H1 (cell line): ENCODE results near the gene S100A16. TPM values are rescaled to one million over a fixed set of nuclear protein-coding genes. Genes with fewer than 3 reads are reported as not detected.

Source experiments
- CTCF ChIA-PET: fragments of 300-600 bp; sonication (Branson Sonifier 250); formaldehyde crosslinking; loops from one replicate; lab custom pipeline; 2021; ENCODE audit not compliant: partially characterized antibody; lab: Charles Lee
- POLR2A ChIA-PET: fragments of 300-600 bp; sonication (Branson Sonifier 250); formaldehyde crosslinking; loops from one replicate; lab custom pipeline; 2021; ENCODE audit warnings: inconsistent platforms; ENCODE audit not compliant: partially characterized antibody; lab: Charles Lee
- DNase-seq, 2 experiments: peaks; one replicate each; pipeline versions ENCODE4 v3.0.0 to v3.0.0-alpha.2; 2010 to 2022; ENCODE audit warnings: low spot score in 2 of 2, low read depth in 1 of 2, mixed read lengths in 1 of 2
- FAIRE-seq: peaks from 2 replicates; lab custom pipeline; 2011; peaks lifted over from hg19 to GRCh38; lab: Jason Lieb, UNC
- H2AFZ ChIP-seq: 2 replicates; pipeline ENCODE4 v1.8.1; 2012; ENCODE audit warnings: low read length, inconsistent platforms
- H2AK5ac ChIP-seq: 2 replicates; pipeline ENCODE4 v1.6.1; 2013; ENCODE audit warnings: low read depth, low read length
- H2BK120ac ChIP-seq: replicated peaks from 2 replicates; pipeline ENCODE3; 2013; ENCODE audit warnings: low read depth, low read length, inconsistent platforms
- H2BK12ac ChIP-seq: 2 replicates; pipeline ENCODE4 v1.6.1; 2013; ENCODE audit warnings: low read depth, low read length
- H2BK15ac ChIP-seq: 2 replicates; pipeline ENCODE4 v1.6.1; 2013; ENCODE audit warnings: low read length
- H2BK20ac ChIP-seq: 2 replicates; pipeline ENCODE4 v1.6.1; 2013; ENCODE audit warnings: low read length
- H2BK5ac ChIP-seq: 2 replicates; pipeline ENCODE4 v1.6.1; 2013; ENCODE audit warnings: low read depth, low read length
- H3K14ac ChIP-seq: 2 replicates; pipeline ENCODE4 v1.6.1; 2013; ENCODE audit warnings: inconsistent platforms; ENCODE audit not compliant: insufficient read length
- H3K18ac ChIP-seq: 2 replicates; pipeline ENCODE4 v1.6.1; 2013; ENCODE audit warnings: low read length; ENCODE audit errors: extremely low read depth
- H3K23ac ChIP-seq: 2 replicates; pipeline ENCODE4 v1.6.1; 2013; ENCODE audit warnings: inconsistent platforms; ENCODE audit not compliant: insufficient read length
- H3K23me2 ChIP-seq: 2 replicates; pipeline ENCODE4 v1.6.1; 2013; ENCODE audit warnings: low read depth, low read length
- H3K27ac ChIP-seq: 2 replicates; pipeline ENCODE4 v1.6.1; 2011; ENCODE audit warnings: low read depth, low read length, inconsistent platforms
- H3K27me3 ChIP-seq, 4 experiments: replicated peaks in 1 of 4; 1 replicate in 1 of 4; 2 replicates in 3 of 4; pipeline versions ENCODE4 v1.6.1 to v1.8.1; 2011 to 2013; ENCODE audit warnings: low read length in 3 of 4, mild to moderate bottlenecking in 3 of 4, inconsistent platforms in 2 of 4, mixed read lengths in 2 of 4, moderate library complexity in 1 of 4; ENCODE audit not compliant: control insufficient read depth in 3 of 4, insufficient read depth in 3 of 4; ENCODE audit errors: extremely low read depth in 1 of 4
- H3K36me3 ChIP-seq, 4 experiments: 2 replicates each; pipeline versions ENCODE4 v1.6.1 to v1.8.1; 2011 to 2013; ENCODE audit warnings: mild to moderate bottlenecking in 4 of 4, low read length in 3 of 4, moderate library complexity in 2 of 4, control low read depth in 1 of 4, inconsistent platforms in 1 of 4; ENCODE audit not compliant: insufficient read depth in 4 of 4, control insufficient read depth in 2 of 4
- H3K4ac ChIP-seq: replicated peaks from 2 replicates; pipeline ENCODE3; 2013; ENCODE audit warnings: low read length, low read depth, mixed read lengths, inconsistent platforms; ENCODE audit not compliant: insufficient read length
- H3K4me1 ChIP-seq, 4 experiments: replicated peaks in 1 of 4; 1 replicate in 1 of 4; 2 replicates in 3 of 4; pipeline versions ENCODE4 v1.6.1 to v1.8.1; 2011 to 2013; ENCODE audit warnings: low read length in 3 of 4, inconsistent platforms in 2 of 4, mixed read lengths in 1 of 4; ENCODE audit not compliant: insufficient read depth in 4 of 4, control insufficient read depth in 3 of 4
- H3K4me2 ChIP-seq, 2 experiments: 2 replicates each; pipeline versions ENCODE4 v1.6.1 to v1.8.1; 2011 to 2013; ENCODE audit warnings: low read depth in 2 of 2, low read length in 2 of 2, control low read depth in 1 of 2, inconsistent platforms in 1 of 2, mild to moderate bottlenecking in 1 of 2; ENCODE audit not compliant: insufficient read depth in 1 of 2
- H3K4me3 ChIP-seq, 4 experiments: fragments of 200-600, 300-600 bp in 1 of 4; sonication (generic), shearing (Covaris generic), sonication (Bioruptor Twin) in 1 of 4; 2 replicates each; pipeline versions ENCODE4 v1.5.1 to v1.8.1; 2011 to 2016; ENCODE audit warnings: low read length in 4 of 4, low read depth in 3 of 4, control low read depth in 2 of 4, inconsistent platforms in 2 of 4, mild to moderate bottlenecking in 2 of 4, mixed read lengths in 1 of 4, moderate library complexity in 1 of 4; ENCODE audit not compliant: insufficient read depth in 2 of 4; ENCODE audit errors: extremely low read depth in 1 of 4
- H3K56ac ChIP-seq: replicated peaks from 2 replicates; pipeline ENCODE3; 2013; ENCODE audit warnings: low read depth, mild to moderate bottlenecking, mixed read lengths, low read length, inconsistent platforms; ENCODE audit not compliant: insufficient read length
- H3K79me1 ChIP-seq: 2 replicates; pipeline ENCODE4 v1.6.1; 2013; ENCODE audit warnings: low read depth, low read length, control low read depth
- H3K79me2 ChIP-seq, 2 experiments: 2 replicates each; pipeline versions ENCODE4 v1.6.1 to v1.8.1; 2012 to 2013; ENCODE audit warnings: low read length in 2 of 2, mild to moderate bottlenecking in 2 of 2, inconsistent platforms in 1 of 2; ENCODE audit not compliant: insufficient read depth in 2 of 2, control insufficient read depth in 1 of 2
- H3K9ac ChIP-seq, 4 experiments: replicated peaks in 1 of 4; 1 replicate in 1 of 4; 2 replicates in 3 of 4; pipeline versions ENCODE4 v1.6.1 to v1.8.1; 2011 to 2013; ENCODE audit warnings: low read depth in 3 of 4, low read length in 3 of 4, control low read depth in 2 of 4, mild to moderate bottlenecking in 2 of 4, moderate library complexity in 2 of 4, inconsistent platforms in 1 of 4; ENCODE audit errors: extremely low read depth in 1 of 4
- H3K9me3 ChIP-seq, 2 experiments: 2 replicates each; pipeline versions ENCODE4 v1.6.1 to v1.8.1; 2012 to 2013; ENCODE audit warnings: mild to moderate bottlenecking in 2 of 2, moderate library complexity in 2 of 2, control low read depth in 1 of 2, inconsistent platforms in 1 of 2, low read depth in 1 of 2, low read length in 1 of 2, mixed read lengths in 1 of 2; ENCODE audit not compliant: insufficient read depth in 2 of 2
- H4K20me1 ChIP-seq, 2 experiments: replicated peaks in 1 of 2; 2 replicates each; pipeline versions ENCODE3 to v1.8.1; 2011 to 2013; ENCODE audit warnings: inconsistent platforms in 2 of 2, low read length in 2 of 2, mild to moderate bottlenecking in 1 of 2; ENCODE audit not compliant: insufficient read depth in 2 of 2, control insufficient read depth in 1 of 2
- H4K5ac ChIP-seq: 2 replicates; pipeline ENCODE4 v1.6.1; 2013; ENCODE audit warnings: low read length, low read depth, mixed read lengths, inconsistent platforms; ENCODE audit not compliant: insufficient read length
- H4K8ac ChIP-seq: 2 replicates; pipeline ENCODE4 v1.8.0; 2013; ENCODE audit warnings: mild to moderate bottlenecking, moderate library complexity, low read length, inconsistent platforms; ENCODE audit not compliant: insufficient read depth; ENCODE audit errors: extremely low read depth
- H4K91ac ChIP-seq: replicated peaks from 2 replicates; pipeline ENCODE3; 2013; ENCODE audit warnings: low read length, mixed read lengths, inconsistent platforms; ENCODE audit not compliant: insufficient read length
- ASH2L ChIP-seq: fragments of 200-600, 300-600 bp; sonication (generic); IDR thresholded peaks from one replicate; pipeline ENCODE4 v1.7.1; 2017; ENCODE audit warnings: low read length
- BACH1 ChIP-seq: IDR thresholded peaks from 2 replicates; pipeline ENCODE4 v1.6.1; 2012; ENCODE audit warnings: low read length, improper control_type of control experiment
- BCL11A ChIP-seq, 2 experiments: IDR thresholded peaks; one replicate each; pipeline ENCODE4 v1.6.1; 2011; ENCODE audit warnings: low read depth in 2 of 2, low read length in 2 of 2, mild to moderate bottlenecking in 2 of 2
- CREB1 ChIP-seq: IDR thresholded peaks from 2 replicates; pipeline ENCODE4 v1.6.1; 2012; ENCODE audit warnings: inconsistent platforms
- EZH2 ChIP-seq: fragments of 200-600 bp; sonication (generic); IDR thresholded peaks from 2 replicates; pipeline ENCODE4 v1.7.1; 2012; ENCODE audit warnings: low read depth, mild to moderate bottlenecking, moderate library complexity, low read length, inconsistent platforms; ENCODE audit not compliant: severe bottlenecking
- FOSL1 ChIP-seq: IDR thresholded peaks from 2 replicates; pipeline ENCODE4 v1.6.1; 2011; ENCODE audit warnings: mild to moderate bottlenecking, low read depth, low read length, moderate library complexity; ENCODE audit not compliant: insufficient read depth
- JUN ChIP-seq: IDR thresholded peaks from 2 replicates; pipeline ENCODE4 v1.6.1; 2011; ENCODE audit warnings: low read depth, mild to moderate bottlenecking, improper control_type of control experiment, low read length
- KDM5A ChIP-seq: fragments of 200-600 bp; IDR thresholded peaks from 2 replicates; pipeline ENCODE4 v1.7.1; 2012; ENCODE audit warnings: mild to moderate bottlenecking, low read length, inconsistent platforms, mixed read lengths
- POU5F1 ChIP-seq: IDR thresholded peaks from 2 replicates; pipeline ENCODE4 v1.6.1; 2011; ENCODE audit warnings: low read depth, mild to moderate bottlenecking, low read length, moderate library complexity
- RXRA ChIP-seq: IDR thresholded peaks from 2 replicates; pipeline ENCODE4 v1.6.1; 2011; ENCODE audit warnings: low read depth, mild to moderate bottlenecking, low read length, moderate library complexity; ENCODE audit not compliant: insufficient read depth
- SAP30 ChIP-seq: fragments of 300-600 bp; sonication (generic); IDR thresholded peaks from 2 replicates; pipeline ENCODE4 v1.7.1; 2012; ENCODE audit warnings: low read length, moderate library complexity, mild to moderate bottlenecking, inconsistent platforms; ENCODE audit not compliant: insufficient read depth, insufficient replicate concordance
- SP1 ChIP-seq: IDR thresholded peaks from 2 replicates; pipeline ENCODE4 v1.6.1; 2011; ENCODE audit warnings: low read depth, low read length
- WGBS, 2 experiments: shearing (Covaris generic) in 1 of 2; methylation state at CpG; one replicate each; pipeline versions ENCODE4 v1.1.6 to v1.1.7; 2013 to 2015; ENCODE audit warnings: low lambda C conversion rate in 2 of 2, mixed read lengths in 2 of 2, inconsistent platforms in 1 of 2, low coverage in 1 of 2, missing lambda C conversion rate in 1 of 2; ENCODE audit not compliant: insufficient replicate concordance in 2 of 2, insufficient coverage in 1 of 2, insufficient read length in 1 of 2; ENCODE audit errors: extremely low coverage in 1 of 2, missing lambda C conversion rate in 1 of 2; 5-methylcytosine and 5-hydroxymethylcytosine counted together
- polyA plus RNA-seq, 7 experiments: library from polyadenylated mRNA; depleted of rRNA in 3 of 7; stranded (reverse) in 5 of 7; unstranded in 2 of 7; fragments of >200 nt in 5 of 7; fragments of 200-250 nt in 2 of 7; gene quantifications; 1 replicate in 5 of 7; 2 replicates in 1 of 7; 4 replicates in 1 of 7; pipeline versions ENCODE4 v1.2.1 to v1.2.3, GENCODE V29; 2011 to 2013; ENCODE audit warnings: missing spikeins in 2 of 7, mixed read lengths in 2 of 7
- total RNA-seq: library from RNA; stranded (reverse); fragmentation: NEBNext Ultra II Directional; extraction: Animal tissue kit (Norgen Biotek cat#: 25700); gene quantifications from 2 replicates; pipeline ENCODE4 v1.2.1, GENCODE V29; 2021
- TF ChIP-seq, protein P1 (sequence below): IDR thresholded peaks from 2 replicates; pipeline ENCODE4 v1.6.1; 2011; ENCODE audit warnings: low read depth, mild to moderate bottlenecking, low read length; ENCODE audit not compliant: insufficient read depth

The S100A16 gene
- total and polyA plus RNA-seq, 2 of the 8 experiments (the other 6 are each of a cell fraction or from before 2014, with no cell fraction given) = 14.9 to 61.4 TPM

DNA sequence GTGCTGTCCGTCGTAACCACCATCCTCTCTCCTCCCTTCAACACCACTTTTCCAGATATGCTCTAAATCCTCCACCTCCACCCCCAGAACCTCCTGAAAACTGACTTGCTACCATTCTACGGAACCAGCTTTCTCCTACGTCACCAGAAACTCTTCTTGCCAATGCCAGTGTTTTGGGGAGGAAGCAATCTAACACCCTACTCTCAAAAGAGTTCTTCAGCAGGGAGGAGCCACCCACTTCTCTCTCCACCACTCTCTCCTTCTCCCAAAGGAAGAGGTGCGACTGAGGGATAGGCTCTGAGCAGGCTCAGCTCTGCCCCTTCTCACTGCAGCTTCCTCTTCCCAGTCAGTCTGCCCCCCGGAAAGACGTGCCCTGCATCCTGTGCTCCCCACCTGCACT lies 41.2 kb downstream of the S100A16 start:
- Histone ChIP-seq H2BK5ac (no peak overlapping the region), H3K18ac (no peak overlapping the region), H3K4ac (no peak overlapping the region), H3K23me2 (peaks cover 2% of the 10 kb centered on the region), H3K36me3 (no peaks in the 10 kb centered on the region), H2BK15ac (no peak overlapping the region), H3K4me1 (peaks cover 8 to 15% (median 13%) of the 10 kb centered on the region in 4 experiments), H2BK120ac (no peak overlapping the region), H3K79me1 (no peaks in the 10 kb centered on the region), H3K79me2 (no peaks in the 10 kb centered on the region), H3K27me3 (0 out of 7 replicates have a peak, but pooled peaks cover 0 to 4% (median 0%) of the 10 kb centered on the region in 4 experiments), H2BK20ac (peak overlapping the region; percentile 72; the same call in 1 of the 2 replicates), H3K9ac (no peak overlapping the region), H2BK12ac (no peak overlapping the region; the same call in 1 of the 2 replicates), H3K23ac (no peak overlapping the region), H4K8ac (no peak overlapping the region), H4K20me1 (no peaks in the 10 kb centered on the region), H2AFZ (no peak overlapping the region), H4K5ac (no peak overlapping the region), H3K27ac (no peak overlapping the region), H3K4me2 (no peak overlapping the region), H3K56ac (no peak overlapping the region), H2AK5ac (no peak overlapping the region), H3K9me3 (peaks cover 0 to 10% of the 10 kb centered on the region in 2 experiments; a peak in 1 of 4 replicates), H4K91ac (peak overlapping the region; percentile 36), H3K14ac (no peak overlapping the region), H3K4me3 (no peak overlapping the region)
- TF ChIP-seq, protein P1, sequence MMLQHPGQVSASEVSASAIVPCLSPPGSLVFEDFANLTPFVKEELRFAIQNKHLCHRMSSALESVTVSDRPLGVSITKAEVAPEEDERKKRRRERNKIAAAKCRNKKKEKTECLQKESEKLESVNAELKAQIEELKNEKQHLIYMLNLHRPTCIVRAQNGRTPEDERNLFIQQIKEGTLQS = no peak
- TF ChIP-seq KDM5A (no peak), RXRA (no peak), POU5F1 (no peak), JUN (no peak), SP1 (no peak), BCL11A (IDR thresholded peaks at IDR 0.05; ENCODE audit: low read depth in 2 of 2, low read length in 2 of 2) (no peak), CREB1 (no peak), SAP30 (no peak), FOSL1 (no peak), ASH2L (no peak), BACH1 (no peak), EZH2 (no peak)
- CTCF ChIA-PET = interaction anchor here (0.6 to 7.5 kb wide), 27 partner anchors 10 to 219 kb away, joined by 3 to 224 read pairs (median 6); partner anchors contain the start of genes CHTOP, S100A1, S100A13 and S100A14
- FAIRE-seq = no peak
- DNase-seq = no peak
- 85% methylated on average over 7 of the region's 7 CpGs; no CpG with 5 or more reads in 1 of the 2 experiments for WGBS, 2 experiments
- POLR2A ChIA-PET = interaction anchor here (0.7 to 2.3 kb wide), 7 partner anchors 15 to 63 kb away, joined by 3 to 19 read pairs (median 5); partner anchors contain the start of genes CHTOP, S100A13, S100A16 and S100A6
